Right lobe of liver (tissue), 4 donors: ENCODE results near the gene DHRS4.
"Not testable (repeated sequence)": the region's sequence is repeated elsewhere in the genome, so short reads cannot be mapped to it uniquely, and the experiment has no call there.

Experiments
- POLR2A ChIP-seq: fragments of 450-650 bp; IDR thresholded peaks from one replicate; pipeline ENCODE4 v1.6.1; 2017; ENCODE audit warnings: antibody characterized with exemption, mild to moderate bottlenecking
- TF ChIP-seq, protein P1 (sequence below), 4 donors: fragments of 200-600 bp in 3 of 4; fragments of 450-650 bp in 1 of 4; IDR thresholded peaks; one replicate each; pipeline versions ENCODE4 v1.5.1 to v1.8.0; 2016 to 2022; ENCODE audit warnings: antibody characterized with exemption in 4 of 4, mild to moderate bottlenecking in 2 of 4
- donor health status: DM: no; HTN: no; CAD: no.
- donor health status: DM: no; HTN: no; CAD: no.
- donor health status: DM: no; HTN: yes; CAD: no.

DNA sequence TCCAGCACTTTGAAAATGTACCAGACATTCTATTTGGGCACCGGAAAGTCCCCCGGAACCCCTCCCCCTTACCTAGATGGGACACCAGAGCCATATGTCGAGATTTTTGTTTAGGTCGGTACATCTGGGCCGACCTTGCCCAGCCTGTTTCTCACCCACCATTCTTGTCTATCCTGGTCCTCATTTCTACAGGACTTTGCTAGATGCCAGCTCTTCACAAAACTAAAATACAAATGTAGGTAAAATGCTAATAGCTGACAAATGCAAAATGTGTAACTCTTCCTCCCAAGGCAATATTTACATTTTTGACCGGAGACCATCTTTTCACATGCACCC is 677 bp downstream of the DHRS4 start:
- TF ChIP-seq, protein P1, sequence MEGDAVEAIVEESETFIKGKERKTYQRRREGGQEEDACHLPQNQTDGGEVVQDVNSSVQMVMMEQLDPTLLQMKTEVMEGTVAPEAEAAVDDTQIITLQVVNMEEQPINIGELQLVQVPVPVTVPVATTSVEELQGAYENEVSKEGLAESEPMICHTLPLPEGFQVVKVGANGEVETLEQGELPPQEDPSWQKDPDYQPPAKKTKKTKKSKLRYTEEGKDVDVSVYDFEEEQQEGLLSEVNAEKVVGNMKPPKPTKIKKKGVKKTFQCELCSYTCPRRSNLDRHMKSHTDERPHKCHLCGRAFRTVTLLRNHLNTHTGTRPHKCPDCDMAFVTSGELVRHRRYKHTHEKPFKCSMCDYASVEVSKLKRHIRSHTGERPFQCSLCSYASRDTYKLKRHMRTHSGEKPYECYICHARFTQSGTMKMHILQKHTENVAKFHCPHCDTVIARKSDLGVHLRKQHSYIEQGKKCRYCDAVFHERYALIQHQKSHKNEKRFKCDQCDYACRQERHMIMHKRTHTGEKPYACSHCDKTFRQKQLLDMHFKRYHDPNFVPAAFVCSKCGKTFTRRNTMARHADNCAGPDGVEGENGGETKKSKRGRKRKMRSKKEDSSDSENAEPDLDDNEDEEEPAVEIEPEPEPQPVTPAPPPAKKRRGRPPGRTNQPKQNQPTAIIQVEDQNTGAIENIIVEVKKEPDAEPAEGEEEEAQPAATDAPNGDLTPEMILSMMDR (IDR thresholded peaks at IDR 0.05): not testable (repeated sequence)
- not testable (repeated sequence) for TF ChIP-seq POLR2A
